Psoas muscle (tissue), 8 donors: Measurements from ENCODE around the gene KATNB1. TPM values are rescaled to one million over a fixed set of nuclear protein-coding genes. Genes with fewer than 3 reads are reported as not detected.

Source experiments
- ATAC-seq, 4 donors: fragments of 200-7000 bp; cut with Tn5 transposase; one replicate each; pipeline ENCODE4 v1.9.1; 2020; ENCODE audit warnings: moderate library complexity in 3 of 4, mild to moderate bottlenecking in 2 of 4
- DNase-seq, 2 donors: peaks; one replicate each; pipeline ENCODE4 v3.0.0-alpha.2; 2020
- H3K27ac ChIP-seq: fragments of 200-600 bp; one replicate; pipeline ENCODE4 v1.8.0; 2022
- H3K27me3 ChIP-seq, 3 donors: fragments of 200-600 bp in 1 of 3; one replicate each; pipeline versions ENCODE4 v1.6.1 to v1.8.0; 2013 to 2022; ENCODE audit warnings: low read length in 2 of 3, mild to moderate bottlenecking in 2 of 3, moderate library complexity in 1 of 3; ENCODE audit not compliant: insufficient read depth in 3 of 3
- H3K36me3 ChIP-seq, 2 donors: fragments of 200-600 bp in 1 of 2; one replicate each; pipeline versions ENCODE4 v1.6.1 to v1.8.0; 2013 to 2022; ENCODE audit warnings: low read depth in 1 of 2, mild to moderate bottlenecking in 1 of 2, moderate library complexity in 1 of 2; ENCODE audit not compliant: insufficient read depth in 1 of 2
- H3K4me1 ChIP-seq: fragments of 200-600 bp; one replicate; pipeline ENCODE4 v1.8.0; 2022
- H3K4me3 ChIP-seq: fragments of 200-600 bp; one replicate; pipeline ENCODE4 v1.8.0; 2022; ENCODE audit warnings: mild to moderate bottlenecking
- H3K9me3 ChIP-seq: fragments of 200-600 bp; one replicate; pipeline ENCODE4 v1.8.0; 2022
- WGBS, 3 donors: extraction: QIAGEN DNeasy Blood & Tissue Kit; methylation state at CpG; one replicate each; pipeline versions ENCODE4 v1.1.6 to v1.1.7; 2013; 5-methylcytosine and 5-hydroxymethylcytosine counted together
- intact Hi-C, 2 donors: fragments of 100-400 bp; cut with DNase I; formaldehyde crosslinking; loops; one replicate each; pipeline versions ENCODE4 v1.11.0 to v1.14.2; 2022
- polyA plus RNA-seq, 3 donors: library from polyadenylated mRNA; stranded (reverse); fragments of 200-250 nt; gene quantifications; one replicate each; pipeline ENCODE4 v1.2.3, GENCODE V29; 2013
- total RNA-seq, 4 donors: library from RNA; stranded (reverse); fragmentation: NEBNext Ultra II Directional in 2 of 4; extraction: Animal tissue kit (Norgen Biotek cat#: 25700) in 2 of 4; gene quantifications; one replicate each; pipeline versions ENCODE4 v1.2.1 to v1.2.4, GENCODE V29; 2021 to 2023
- TF ChIP-seq, protein P1 (sequence below): fragments of 200-600 bp; IDR thresholded peaks from one replicate; pipeline ENCODE4 v1.8.0; 2022; ENCODE audit warnings: antibody characterized with exemption
- donor health status: healthy with polysubstance abuse.
- donor health status: DM: no; HTN: no; CAD: no; lungs with moderate emphysema.
- donor health status: Bipolar disorder and iron deficiency.
- donor health status: healthy.
- donor health status: DM: yes; HTN: yes; CAD: no.
- donor health status: DM: no; HTN: no; CAD: no.
- donor health status: DM: no; HTN: no; CAD: no.
- donor health status: DM: yes; HTN: yes; CAD: no.

Gene KATNB1
- total and polyA plus RNA-seq, 7 donors: 6.3 to 15.6 (median 9.2) TPM

DNA sequence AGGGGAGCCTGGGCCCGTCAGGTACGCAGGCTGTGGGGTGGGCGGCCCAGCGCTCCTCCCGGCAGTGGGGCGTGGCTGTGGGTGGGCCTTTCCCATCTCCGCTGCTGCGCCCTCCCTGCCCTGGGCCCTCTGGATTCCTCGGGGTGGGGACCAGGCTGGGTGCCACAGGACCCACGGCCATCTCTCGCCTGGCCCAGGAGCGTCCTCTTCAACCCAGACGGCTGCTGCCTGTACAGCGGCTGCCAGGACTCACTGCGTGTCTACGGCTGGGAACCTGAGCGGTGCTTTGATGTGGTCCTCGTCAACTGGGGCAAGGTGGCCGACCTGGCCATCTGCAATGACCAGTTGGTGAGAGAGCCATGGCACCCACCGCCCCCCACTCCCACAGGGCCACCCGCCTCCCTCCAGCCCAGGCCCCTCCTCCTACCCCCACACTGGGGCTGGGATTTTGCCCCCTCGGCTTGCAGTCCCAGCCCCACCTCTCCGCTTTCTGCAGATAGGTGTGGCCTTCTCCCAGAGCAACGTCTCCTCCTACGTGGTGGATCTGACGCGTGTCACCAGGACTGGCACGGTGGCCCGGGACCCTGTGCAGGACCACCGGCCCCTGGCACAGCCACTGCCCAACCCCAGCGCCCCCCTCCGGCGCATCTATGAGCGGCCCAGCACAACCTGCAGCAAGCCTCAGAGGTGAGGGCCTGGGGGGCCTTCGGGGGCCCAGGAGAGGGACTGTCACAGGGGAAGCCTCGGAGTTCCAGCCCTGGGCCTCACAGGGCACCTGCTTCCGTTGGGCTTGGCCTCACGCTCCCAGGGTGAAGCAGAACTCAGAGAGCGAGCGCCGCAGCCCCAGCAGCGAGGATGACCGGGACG is 17.2 kb downstream of the KATNB1 start:
- no peaks in the 10 kb centered on the region for H3K9me3 ChIP-seq
- 87 to 94% (median 90%) methylated on average over 37 to 44 of the region's 44 CpGs for WGBS, 3 donors
- intact Hi-C loops: loop anchor here in 1 of 2 donors (10.0 kb wide), 1 partner anchor 252 kb away; the partner anchor contains the start of genes USB1 and ZNF319
- ATAC-seq (no peak), DNase-seq (peak; percentile 13 to 40)
- no peak overlapping the region for H3K4me3 ChIP-seq
- TF ChIP-seq, protein P1, sequence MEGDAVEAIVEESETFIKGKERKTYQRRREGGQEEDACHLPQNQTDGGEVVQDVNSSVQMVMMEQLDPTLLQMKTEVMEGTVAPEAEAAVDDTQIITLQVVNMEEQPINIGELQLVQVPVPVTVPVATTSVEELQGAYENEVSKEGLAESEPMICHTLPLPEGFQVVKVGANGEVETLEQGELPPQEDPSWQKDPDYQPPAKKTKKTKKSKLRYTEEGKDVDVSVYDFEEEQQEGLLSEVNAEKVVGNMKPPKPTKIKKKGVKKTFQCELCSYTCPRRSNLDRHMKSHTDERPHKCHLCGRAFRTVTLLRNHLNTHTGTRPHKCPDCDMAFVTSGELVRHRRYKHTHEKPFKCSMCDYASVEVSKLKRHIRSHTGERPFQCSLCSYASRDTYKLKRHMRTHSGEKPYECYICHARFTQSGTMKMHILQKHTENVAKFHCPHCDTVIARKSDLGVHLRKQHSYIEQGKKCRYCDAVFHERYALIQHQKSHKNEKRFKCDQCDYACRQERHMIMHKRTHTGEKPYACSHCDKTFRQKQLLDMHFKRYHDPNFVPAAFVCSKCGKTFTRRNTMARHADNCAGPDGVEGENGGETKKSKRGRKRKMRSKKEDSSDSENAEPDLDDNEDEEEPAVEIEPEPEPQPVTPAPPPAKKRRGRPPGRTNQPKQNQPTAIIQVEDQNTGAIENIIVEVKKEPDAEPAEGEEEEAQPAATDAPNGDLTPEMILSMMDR: no peak
- peaks cover 0 to 43% of the 10 kb centered on the region in 2 donors for H3K36me3 ChIP-seq
- H3K27me3 ChIP-seq: no peaks in the 10 kb centered on the region
- no peak overlapping the region for H3K27ac ChIP-seq
- peaks cover 5% of the 10 kb centered on the region for H3K4me1 ChIP-seq

- H3K27ac ChIP-seq: no peak overlapping the region
- DNase-seq: peak; percentile 9 to 40
- H3K36me3 ChIP-seq: peaks cover 0 to 43% of the 10 kb centered on the region in 2 donors
- H3K9me3 ChIP-seq: no peaks in the 10 kb centered on the region
- no peak for ATAC-seq
- WGBS, 3 donors: 91 to 95% (median 91%) methylated on average over 28 to 32 of the region's 32 CpGs
- H3K27me3 ChIP-seq: no peaks in the 10 kb centered on the region
- TF ChIP-seq, protein P1: no peak
- no peak overlapping the region for H3K4me3 ChIP-seq
- H3K4me1 ChIP-seq: peaks cover 5% of the 10 kb centered on the region
- intact Hi-C loops: loop anchor here in 1 of 2 donors (10.0 kb wide), 1 partner anchor 251 kb away; the partner anchor contains the start of genes USB1 and ZNF319
These were observed 18.1 kb downstream of the KATNB1 start for GRCh38 chr16:57753448-57754353.

DNA sequence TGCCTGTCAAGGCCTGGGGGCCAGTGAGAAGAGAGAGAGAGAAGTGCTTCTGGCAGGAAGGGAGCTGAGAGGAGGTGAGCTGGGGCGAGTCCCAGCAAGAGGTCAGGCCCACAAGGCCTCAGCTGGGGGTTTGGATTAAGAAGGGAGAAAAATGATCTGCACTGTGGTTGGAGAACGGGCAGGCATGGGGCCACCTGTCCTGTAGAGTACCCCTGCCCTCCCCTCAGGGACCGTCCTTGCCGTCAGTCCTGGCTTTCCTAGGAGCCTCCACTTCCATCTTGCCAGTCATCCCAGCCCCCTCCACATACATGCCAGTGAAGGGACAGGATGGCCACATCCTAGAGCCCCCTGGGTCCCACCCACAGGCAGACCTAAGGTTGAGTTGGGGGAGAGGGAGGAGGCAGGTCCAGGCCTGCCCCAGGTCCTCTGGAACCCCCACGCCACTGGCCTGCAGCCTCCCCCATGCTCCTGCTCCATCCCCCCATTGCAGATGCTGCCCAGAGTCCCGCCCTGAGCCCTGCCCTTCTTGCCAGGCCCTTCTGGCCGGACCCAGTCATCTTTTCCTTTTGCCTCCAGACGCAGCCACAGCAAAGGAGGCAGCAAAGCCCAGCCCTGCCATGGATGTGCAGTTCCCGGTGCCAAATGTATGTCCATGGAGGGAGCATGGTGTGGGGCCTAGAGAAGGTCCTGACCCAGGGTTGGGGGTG is 18.9 kb downstream of the KATNB1 start:
- H3K4me3 ChIP-seq: no peak overlapping the region
- peaks cover 0 to 43% of the 10 kb centered on the region in 2 donors for H3K36me3 ChIP-seq
- ATAC-seq (no peak), DNase-seq (peak in 1 of 2 donors; percentile 48)
- no peaks in the 10 kb centered on the region for H3K9me3 ChIP-seq
- intact Hi-C loops: loop anchor here (5.0 to 10.0 kb wide), 3 partner anchors 108 to 250 kb away; partner anchors contain the start of genes USB1 (in 2 of the 2) and ZNF319 (in 2 of the 2)
- TF ChIP-seq, protein P1: no peak
- no peak overlapping the region for H3K27ac ChIP-seq
- H3K4me1 ChIP-seq: peaks cover 5% of the 10 kb centered on the region
- H3K27me3 ChIP-seq: no peaks in the 10 kb centered on the region
- WGBS, 3 donors: 84 to 93% (median 86%) methylated on average over 8 to 9 of the region's 9 CpGs

- intact Hi-C loops: loop anchor here (5.0 to 10.0 kb wide), 3 partner anchors 107 to 250 kb away; partner anchors contain the start of genes USB1 (in 2 of the 2) and ZNF319 (in 2 of the 2)
- Histone ChIP-seq H3K4me3 (no peak overlapping the region), H3K36me3 (peaks cover 0 to 43% of the 10 kb centered on the region in 2 donors), H3K9me3 (no peaks in the 10 kb centered on the region), H3K4me1 (peaks cover 5% of the 10 kb centered on the region), H3K27ac (no peak overlapping the region), H3K27me3 (no peaks in the 10 kb centered on the region)
- ATAC-seq (no peak), DNase-seq (peak; percentile 10 to 52)
- TF ChIP-seq, protein P1: no peak
- 82 to 86% (median 83%) methylated on average over 23 to 24 of the region's 24 CpGs for WGBS, 3 donors
These were observed 19.6 kb downstream of the KATNB1 start for GRCh38 chr16:57755061-57755684.
